ENCODE results near the gene UPP2.

Gene UPP2

DNA sequence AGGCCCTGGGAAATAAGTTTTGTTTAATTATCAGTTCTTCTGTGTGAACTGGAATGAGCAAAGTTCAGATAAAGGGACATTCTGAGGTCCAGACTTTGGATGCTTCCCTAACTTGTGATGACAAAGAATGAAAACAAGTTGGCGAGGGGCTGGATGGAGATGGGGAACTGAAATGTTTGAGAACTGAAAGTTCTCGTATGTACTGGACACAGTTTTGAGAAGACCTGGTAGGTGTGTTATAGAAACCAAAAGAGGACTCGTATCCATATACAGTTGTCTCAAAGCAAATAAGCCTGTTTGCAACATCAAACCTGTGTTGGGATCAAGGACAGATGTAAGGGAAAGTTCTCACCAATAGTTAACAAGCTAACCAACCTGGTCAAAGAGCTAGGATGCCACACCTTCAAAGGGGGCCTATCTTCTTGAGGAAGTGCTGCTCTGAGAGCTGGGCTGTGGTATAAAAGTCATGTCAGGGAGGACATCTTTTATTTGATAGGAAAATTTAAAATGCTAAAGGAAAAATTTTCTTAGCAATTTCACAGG lies at the start of gene UPP2:
TSS of gene UPP2 (plus strand) at position 493 of the 543 bp plus-strand sequence. CDS start 188 bp downstream, outside the sequence.
- no peak for DNase-seq

DNA sequence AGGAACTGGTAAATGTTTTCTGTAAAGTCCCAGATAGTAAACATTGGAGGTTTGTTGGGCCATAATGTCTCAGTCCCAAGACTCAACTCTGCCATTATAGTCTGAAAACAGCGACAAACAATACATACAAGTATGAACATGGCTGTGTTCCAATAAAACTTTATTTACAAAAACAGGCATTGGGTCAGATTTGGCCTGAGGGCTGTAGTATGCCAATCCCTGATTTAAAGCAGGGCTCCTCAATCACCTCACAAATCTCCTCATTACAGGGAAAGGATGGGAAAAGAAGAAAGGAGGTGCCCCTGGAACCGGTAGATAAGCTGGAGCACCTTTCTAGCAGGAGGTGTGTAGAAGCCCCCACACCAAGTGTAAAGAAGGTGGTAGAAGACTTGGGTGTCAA lies 48.9 kb upstream of the UPP2 start:
- no peak for DNase-seq

DNA sequence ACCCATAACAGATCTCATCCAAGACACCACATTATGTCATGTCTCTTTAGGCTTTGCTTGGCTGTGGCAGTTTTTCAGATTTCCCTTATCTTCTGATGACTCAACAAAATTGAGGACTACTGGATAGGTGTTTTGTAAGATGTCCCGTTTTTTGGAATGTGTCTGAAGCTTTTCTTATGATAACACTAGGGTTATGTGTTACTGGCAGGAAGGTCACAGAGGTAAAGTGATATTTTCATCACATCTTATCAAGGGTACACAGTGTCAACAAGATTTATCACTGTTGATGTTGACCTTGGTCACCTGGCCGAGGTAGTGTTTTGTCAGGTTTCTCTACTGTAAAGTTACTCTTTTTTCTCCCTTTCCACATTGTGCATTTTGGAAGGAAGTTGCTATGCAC lies 44.8 kb upstream of the UPP2 start:
- DNase-seq: no peak

- DNase-seq: no peak
These were observed 41.4 kb upstream of the UPP2 start for GRCh38 chr2:158060160-158060834.

DNA sequence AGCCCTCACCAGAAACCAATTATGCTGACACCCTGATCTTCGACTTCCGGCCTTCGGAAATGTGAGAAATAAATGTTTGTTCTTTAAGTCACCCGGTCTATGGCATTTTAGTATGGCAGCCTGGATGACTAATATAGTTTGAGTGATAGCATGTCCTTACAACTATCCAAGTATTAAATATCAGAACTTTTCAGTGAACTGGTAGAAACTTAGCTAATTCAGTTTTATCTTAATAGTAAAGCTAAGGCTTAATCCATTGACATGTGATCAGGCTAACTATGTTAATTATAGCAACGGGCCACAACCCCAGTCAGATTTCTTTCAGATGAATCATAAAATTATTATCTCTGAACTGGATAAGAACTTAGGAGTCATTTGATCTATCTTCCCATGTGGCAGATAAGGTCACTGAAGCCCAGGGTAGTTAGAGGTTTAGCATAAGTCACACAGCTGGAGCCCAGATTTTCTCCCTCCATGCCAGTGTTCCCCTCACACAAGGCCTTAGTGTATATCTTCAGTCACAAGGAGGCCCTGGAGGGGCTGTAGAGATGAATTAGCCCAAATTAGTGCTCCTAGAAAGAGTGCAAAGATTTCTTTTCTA lies 40.7 kb upstream of the UPP2 start:
- DNase-seq: no peak

GRCh38 chr2:158061763-158062162 lies 39.9 kb upstream of the UPP2 start:
- DNase-seq: no peak

DNA sequence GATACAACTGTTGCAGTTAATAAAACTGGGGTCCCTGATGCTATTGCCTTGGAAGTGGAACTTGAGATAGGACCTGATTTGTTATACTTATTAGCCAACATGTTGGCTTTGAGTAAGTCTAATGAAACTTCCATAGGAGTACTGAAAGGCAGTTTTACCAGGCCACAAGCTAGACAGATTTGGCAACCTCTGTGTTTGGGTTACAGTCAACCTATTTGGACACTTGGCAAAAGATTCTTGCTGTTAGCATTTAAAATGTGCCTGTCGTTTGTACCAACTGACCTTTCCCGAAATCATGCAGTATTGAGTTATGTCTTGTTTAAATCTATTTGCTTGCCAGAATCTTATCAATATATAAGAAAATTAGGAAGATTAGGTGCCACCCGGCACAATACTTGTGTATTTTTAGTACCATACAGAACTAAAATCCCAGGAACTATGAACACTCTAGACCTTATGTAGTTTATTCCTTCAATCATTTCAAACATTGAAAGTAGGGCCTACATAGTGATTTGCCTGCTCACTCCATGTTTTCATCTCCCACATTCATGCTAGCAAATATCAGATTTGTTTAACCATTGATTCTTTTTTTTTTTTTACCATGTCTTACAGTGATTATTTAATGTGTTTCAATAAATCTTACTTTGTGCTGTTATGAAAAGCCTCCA lies 35.5 kb upstream of the UPP2 start:
- DNase-seq: no peak

DNA sequence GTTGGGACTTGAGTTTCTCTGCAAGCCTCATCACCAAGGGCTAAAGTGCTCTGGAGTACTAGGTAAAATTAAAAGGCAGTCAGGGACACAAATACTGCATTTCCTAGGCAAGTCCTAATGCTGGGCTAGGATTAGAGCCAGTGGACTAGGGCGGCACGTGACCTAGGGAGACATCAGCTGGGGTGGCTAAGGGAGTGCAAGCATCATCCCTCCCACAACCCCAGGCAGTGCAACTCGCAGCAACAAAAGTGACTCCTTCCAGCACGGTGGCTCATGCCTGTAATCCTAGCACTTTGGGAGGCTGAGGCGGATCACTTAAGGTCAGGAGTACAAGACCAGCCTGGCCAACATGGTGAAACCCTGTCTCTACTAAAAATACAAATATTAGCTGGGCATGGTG lies 30.7 kb upstream of the UPP2 start:
- DNase-seq: no peak

GRCh38 chr2:158072361-158072760 lies 29.3 kb upstream of the UPP2 start:
- DNase-seq: no peak

- DNase-seq: no peak
These were observed 22.0 kb upstream of the UPP2 start for GRCh38 chr2:158079672-158080071.

DNA sequence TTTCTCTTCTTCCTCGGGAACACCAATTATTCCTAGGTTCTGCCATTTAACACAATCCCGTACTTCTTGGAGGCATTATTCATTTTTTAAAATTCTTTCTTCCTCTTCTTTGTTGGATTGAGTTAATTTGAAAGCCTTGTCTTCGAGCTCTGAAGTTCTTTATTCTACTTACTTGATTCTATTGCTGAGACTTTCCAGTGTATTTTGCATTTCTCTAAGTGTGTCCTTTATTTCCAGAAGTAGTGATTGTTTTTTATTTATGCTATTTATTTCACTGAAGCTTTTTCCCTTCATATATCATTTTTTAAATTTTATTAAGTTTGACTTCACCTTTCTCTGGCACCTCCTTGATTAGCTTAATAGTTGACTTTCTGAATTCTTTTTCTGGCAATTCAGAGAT lies 13.6 kb upstream of the UPP2 start:
- no peak for DNase-seq

- no peak for DNase-seq
These were observed 12.4 kb upstream of the UPP2 start for GRCh38 chr2:158089322-158089721.

DNA sequence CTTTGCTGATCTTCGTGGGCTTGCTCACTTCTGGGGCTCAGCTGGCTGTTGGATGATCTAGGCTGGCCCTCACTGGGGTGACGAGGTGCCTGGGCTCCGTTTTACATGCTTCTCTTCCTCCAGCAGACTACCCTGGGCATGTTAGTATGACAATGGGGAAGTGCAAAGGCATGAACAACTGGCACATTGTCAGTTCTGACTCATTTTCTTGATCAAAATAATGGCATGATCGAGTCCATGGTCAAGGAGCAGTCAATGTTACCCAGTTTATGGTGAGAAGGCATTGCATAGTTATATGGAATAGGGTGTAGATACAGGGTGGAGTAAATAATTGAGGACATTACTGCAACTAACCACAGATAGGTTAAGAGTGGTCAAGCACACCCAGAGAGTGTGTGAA lies 10.0 kb upstream of the UPP2 start:
- no peak for DNase-seq

DNA sequence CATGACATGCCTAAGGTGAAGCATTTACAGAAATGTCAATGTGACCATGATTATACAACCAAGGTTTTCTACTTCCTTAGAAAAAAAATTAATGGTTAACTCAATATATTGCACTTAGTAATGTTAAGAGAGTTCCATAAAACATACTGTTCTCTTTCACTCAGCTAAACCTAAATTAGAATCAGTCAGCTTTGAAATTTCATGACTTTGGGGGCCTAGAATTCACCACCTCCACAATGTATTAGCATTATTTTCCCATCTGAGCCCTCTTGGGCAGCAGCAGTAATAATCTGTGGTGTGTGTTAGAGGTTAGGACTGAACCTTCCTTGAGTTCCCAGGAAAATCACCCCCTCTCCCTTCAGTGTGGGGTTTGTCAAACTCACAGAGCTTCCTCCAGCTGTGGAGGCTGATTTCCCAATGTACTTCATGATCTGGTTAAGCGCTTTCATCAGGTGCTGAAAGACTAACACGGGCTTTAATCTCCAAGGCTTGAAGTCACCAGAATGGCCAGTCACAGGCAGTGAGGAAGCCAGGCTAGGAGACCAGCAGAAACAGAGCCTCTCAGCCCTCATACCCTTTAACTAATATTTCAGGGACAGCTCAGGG lies 7.1 kb upstream of the UPP2 start:
- DNase-seq: no peak

- DNase-seq: no peak
These were observed 6.4 kb upstream of the UPP2 start for GRCh38 chr2:158095269-158095668.

DNA sequence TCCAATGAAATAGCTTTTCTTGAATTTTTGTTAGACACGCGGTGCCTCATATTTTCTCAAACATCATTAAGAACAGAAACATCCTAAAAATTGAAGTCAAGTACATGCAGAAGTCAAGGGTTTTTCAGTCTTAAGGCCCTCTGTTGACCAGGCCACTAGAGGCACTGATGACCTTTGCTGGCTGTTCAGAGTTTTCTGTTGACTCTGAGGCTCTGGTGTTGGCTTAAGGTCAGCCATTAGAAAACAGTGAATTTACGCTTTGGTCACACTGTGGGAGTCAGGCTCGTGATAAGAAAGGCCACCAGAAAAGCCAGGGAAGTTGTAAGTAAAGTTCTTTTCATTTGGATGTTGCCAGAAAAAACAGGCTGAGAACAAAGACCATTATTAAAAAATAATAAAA lies 5.8 kb upstream of the UPP2 start:
- DNase-seq: no peak

DNA sequence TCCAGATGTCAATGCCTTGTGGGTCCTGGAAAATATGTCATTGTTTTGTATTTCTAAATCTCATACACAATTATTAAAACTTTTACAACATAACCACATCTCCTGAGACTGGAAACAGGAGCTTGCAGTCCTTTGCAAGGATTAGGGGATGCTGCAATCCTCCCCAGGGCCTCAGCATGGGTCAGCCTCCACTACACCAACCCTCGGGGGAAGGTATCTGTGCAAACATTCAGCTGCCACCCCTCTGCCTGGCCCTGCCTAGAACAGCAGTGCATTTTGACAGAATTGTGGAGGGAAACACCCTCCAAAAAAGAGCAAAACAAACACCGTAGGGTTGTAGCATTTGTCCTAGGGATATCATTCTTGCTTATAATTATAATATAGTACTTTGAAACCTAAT lies 4.2 kb upstream of the UPP2 start:
- DNase-seq: no peak

- DNase-seq: no peak
These were observed 3.5 kb upstream of the UPP2 start for GRCh38 chr2:158098178-158098577.

DNA sequence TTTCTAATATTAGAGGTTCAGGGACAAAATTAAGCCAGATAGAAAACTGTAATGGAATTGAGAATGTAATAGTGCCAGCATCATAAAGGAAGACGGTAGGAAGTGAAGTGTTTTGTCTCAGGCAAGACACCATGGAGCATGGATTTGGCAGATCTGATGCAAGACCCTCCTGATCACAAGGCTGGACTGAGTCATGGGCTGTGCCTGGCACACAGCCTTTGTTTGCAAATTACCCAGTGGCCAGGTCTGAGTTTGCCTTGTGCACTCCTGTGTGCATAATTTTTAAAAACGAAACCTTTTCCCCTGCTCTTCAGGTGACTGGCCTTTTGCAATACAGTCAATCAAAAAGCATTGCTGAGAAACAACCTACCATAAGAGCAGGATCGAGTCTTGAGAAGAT lies 2.0 kb upstream of the UPP2 start:
- DNase-seq: no peak

DNA sequence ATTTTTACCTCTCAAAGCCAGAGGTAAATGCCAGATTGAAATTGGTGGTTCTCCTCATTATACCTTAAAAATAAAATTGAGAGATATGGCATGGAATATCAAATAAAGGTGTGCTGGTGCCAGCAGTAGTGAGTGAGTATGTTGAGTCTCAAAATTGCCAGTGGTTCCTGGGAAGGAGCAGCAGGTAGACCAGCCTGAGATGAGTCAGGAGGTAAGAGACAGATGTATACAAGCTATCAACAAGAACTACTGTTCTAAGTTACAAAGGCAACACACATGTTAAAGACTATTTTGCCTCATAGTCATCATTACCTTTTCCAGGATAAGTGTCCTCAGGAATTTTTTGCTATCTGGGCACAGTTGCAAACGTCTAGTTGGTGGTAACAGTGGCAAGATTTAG lies 1.3 kb upstream of the UPP2 start:
- DNase-seq: no peak

GRCh38 chr2:158102446-158102845 lies 770 bp downstream of the UPP2 start:
- no peak for DNase-seq

DNA sequence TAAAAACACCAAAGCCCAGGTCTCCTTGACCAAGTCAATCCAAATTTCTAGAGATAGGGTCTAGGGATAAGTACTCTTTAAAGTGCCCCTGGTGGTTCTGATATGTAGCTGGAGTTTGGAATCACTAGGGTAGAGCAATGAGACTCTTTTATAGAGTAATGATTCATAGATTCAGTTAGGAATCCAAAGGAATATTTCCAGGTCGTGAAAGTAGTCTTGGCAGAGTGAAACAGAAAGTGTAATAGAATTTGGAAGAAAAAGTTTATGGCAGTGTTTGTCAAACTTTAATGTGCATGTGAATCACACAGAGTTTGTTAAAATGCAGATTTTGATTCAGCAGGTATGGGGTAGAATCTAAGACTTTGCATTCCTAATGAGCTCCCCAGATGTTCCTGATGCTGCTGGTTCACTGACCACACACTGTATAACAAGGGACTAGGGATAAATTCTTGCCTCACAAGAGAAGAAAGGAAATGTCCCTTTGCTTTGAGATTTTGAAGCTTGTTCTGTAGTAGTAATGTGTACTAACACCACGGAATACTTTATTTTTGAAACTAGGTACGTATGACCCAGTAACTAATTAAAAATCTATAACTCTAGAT lies 1.8 kb downstream of the UPP2 start:
- DNase-seq: no peak

DNA sequence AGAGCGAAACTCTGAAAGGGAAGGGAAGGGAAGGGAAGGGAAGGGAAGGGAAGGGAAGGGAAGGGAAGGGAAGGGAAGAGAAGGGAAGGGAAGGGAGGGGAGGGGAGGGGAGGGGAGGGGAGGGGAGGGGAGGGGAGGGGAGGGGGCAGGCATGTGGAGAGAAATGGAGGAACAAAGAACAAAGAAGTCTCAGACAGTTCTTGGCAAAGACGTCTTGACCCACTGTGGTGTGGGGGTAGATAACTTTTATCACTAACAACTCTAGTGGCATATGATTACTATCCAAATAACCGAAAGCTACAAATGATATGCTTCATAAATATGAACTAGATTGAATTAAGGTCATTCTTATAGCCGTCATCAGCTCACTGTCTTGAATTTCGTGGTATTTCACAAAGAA lies 3.2 kb downstream of the UPP2 start:
- DNase-seq: no peak
